HFF-Myc (cell line): ENCODE data around the gene MSI2.

ENCODE experiments used
- DNase-seq: peaks from one replicate; pipeline ENCODE4 v3.0.0-alpha.2; 2011; ENCODE audit warnings: low read depth; ENCODE audit errors: extremely low read depth
- H3K4me3 ChIP-seq: replicated peaks from 2 replicates; pipeline ENCODE4 v1.5.1; 2011; ENCODE audit warnings: low read depth, mild to moderate bottlenecking, control low read depth, low read length
- CTCF ChIP-seq: IDR thresholded peaks from 2 replicates; pipeline ENCODE4 v1.5.1; 2012; ENCODE audit warnings: mild to moderate bottlenecking, low read depth, low read length, control low read depth; ENCODE audit errors: missing control alignments

The MSI2 gene

GRCh38 chr17:57489321-57489720 is 233.0 kb downstream of the MSI2 start:
- TF ChIP-seq CTCF, result no peak
- DNase-seq, result no peak
- H3K4me3 ChIP-seq, result no peak overlapping the region

- no peak for TF ChIP-seq CTCF
- H3K4me3 ChIP-seq, result no peak overlapping the region
- no peak for DNase-seq
Measured at GRCh38 chr17:57490111-57490845, 234.0 kb downstream of the MSI2 start.

GRCh38 chr17:57490890-57491289 is 234.6 kb downstream of the MSI2 start:
- no peak for TF ChIP-seq CTCF
- no peak overlapping the region for H3K4me3 ChIP-seq
- no peak for DNase-seq

- H3K4me3 ChIP-seq, result no peak overlapping the region
- no peak for DNase-seq
- TF ChIP-seq CTCF, result no peak
Measured at GRCh38 chr17:57493171-57493570, 236.8 kb downstream of the MSI2 start.

GRCh38 chr17:57493625-57494024 is 237.3 kb downstream of the MSI2 start:
- no peak for TF ChIP-seq CTCF
- no peak overlapping the region for H3K4me3 ChIP-seq
- DNase-seq, result no peak

GRCh38 chr17:57494443-57494842 is 238.1 kb downstream of the MSI2 start:
- no peak for DNase-seq
- TF ChIP-seq CTCF, result no peak
- H3K4me3 ChIP-seq, result no peak overlapping the region

GRCh38 chr17:57495771-57496170 is 239.4 kb downstream of the MSI2 start:
- DNase-seq, result no peak
- H3K4me3 ChIP-seq, result no peak overlapping the region
- TF ChIP-seq CTCF, result no peak
